Endothelial cell (in vitro differentiated cells): ENCODE data around the gene AMER1. TPM values are rescaled to one million over a fixed set of nuclear protein-coding genes. Genes with fewer than 3 reads are reported as not detected.

Experiments used
- DNase-seq: peaks from one replicate; pipeline ENCODE4 v3.0.0; 2021; ENCODE audit warnings: low spot score
- H3K27ac Mint-ChIP-seq: one replicate; pipeline ENCODE4 v1.8.0; 2021; ENCODE audit warnings: mixed read lengths, inconsistent platforms; ENCODE audit not compliant: unreplicated experiment
- H3K27me3 Mint-ChIP-seq: one replicate; pipeline ENCODE4 v1.8.0; 2021; ENCODE audit warnings: mild to moderate bottlenecking, moderate library complexity, mixed read lengths, inconsistent platforms; ENCODE audit not compliant: unreplicated experiment
- H3K36me3 Mint-ChIP-seq: one replicate; pipeline ENCODE4 v1.8.0; 2021; ENCODE audit warnings: mild to moderate bottlenecking, low read depth, mixed read lengths, inconsistent platforms; ENCODE audit not compliant: unreplicated experiment
- H3K4me1 Mint-ChIP-seq: one replicate; pipeline ENCODE4 v1.8.0; 2021; ENCODE audit warnings: mild to moderate bottlenecking, mixed read lengths, inconsistent platforms; ENCODE audit not compliant: unreplicated experiment
- H3K4me3 Mint-ChIP-seq: one replicate; pipeline ENCODE4 v1.8.0; 2021; ENCODE audit warnings: mild to moderate bottlenecking, mixed read lengths, inconsistent platforms; ENCODE audit not compliant: unreplicated experiment
- H3K9me3 Mint-ChIP-seq: one replicate; pipeline ENCODE4 v1.8.0; 2021; ENCODE audit warnings: mixed read lengths, inconsistent platforms; ENCODE audit not compliant: unreplicated experiment
- CTCF ChIP-seq: fragments of 200-600 bp; sonication (generic); IDR thresholded peaks from one replicate; pipeline ENCODE4 v1.5.0; 2021; ENCODE audit warnings: antibody characterized with exemption; ENCODE audit not compliant: unreplicated experiment
- total RNA-seq: library from RNA; stranded (reverse); fragmentation: NEBNext Ultra II Directional; extraction: Animal tissue kit (Norgen Biotek cat#: 25700); gene quantifications from one replicate; pipeline ENCODE4 v1.2.1, GENCODE V29; 2021; ENCODE audit not compliant: unreplicated experiment

AMER1 gene
- total RNA-seq, 1 donor from 2014 or later: 3.3 TPM

- Mint-ChIP-seq H3K27me3 (peaks cover 3% of the 10 kb centered on the region), H3K27ac (no peak overlapping the region), H3K4me1 (no peaks in the 10 kb centered on the region), H3K4me3 (no peak overlapping the region), H3K36me3 (no peaks in the 10 kb centered on the region), H3K9me3 (no peaks in the 10 kb centered on the region)
- TF ChIP-seq CTCF: no peak
- DNase-seq: no peak
Observed at GRCh38 chrX:64202808-64203325, 2.6 kb downstream of the AMER1 start.

GRCh38 chrX:64198036-64198435 lies 7.5 kb downstream of the AMER1 start:
- peaks cover 2% of the 10 kb centered on the region for H3K27me3 Mint-ChIP-seq
- H3K4me1 Mint-ChIP-seq: no peaks in the 10 kb centered on the region
- no peak overlapping the region for H3K27ac Mint-ChIP-seq
- H3K9me3 Mint-ChIP-seq: no peaks in the 10 kb centered on the region
- no peaks in the 10 kb centered on the region for H3K36me3 Mint-ChIP-seq
- no peak overlapping the region for H3K4me3 Mint-ChIP-seq
- no peak for TF ChIP-seq CTCF
- no peak for DNase-seq

- H3K9me3 Mint-ChIP-seq: no peaks in the 10 kb centered on the region
Observed at GRCh38 chrX:64196606-64197005, 8.9 kb downstream of the AMER1 start.

DNA sequence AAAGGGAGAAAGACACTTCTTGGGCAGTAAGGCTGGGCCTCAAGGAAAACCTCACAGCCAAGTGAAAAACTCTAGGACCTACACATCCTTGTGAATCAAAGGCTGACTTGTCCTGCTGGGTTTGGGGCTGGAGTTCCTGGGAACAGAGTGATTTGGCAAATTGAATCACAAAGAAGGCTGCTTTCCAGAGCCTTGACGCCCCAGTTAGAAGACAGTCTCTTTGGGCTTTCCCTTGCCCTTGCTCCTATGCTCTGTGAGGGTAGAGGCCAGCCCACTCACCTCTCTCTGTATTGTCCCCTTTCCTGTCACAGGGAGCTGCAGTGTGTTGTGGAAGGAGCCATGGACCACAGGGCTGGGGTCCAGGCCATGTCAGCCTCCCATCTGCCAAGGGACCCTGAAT lies 9.6 kb downstream of the AMER1 start:
- Mint-ChIP-seq H3K4me3 (no peak overlapping the region), H3K36me3 (peaks cover 8% of the 10 kb centered on the region), H3K4me1 (no peaks in the 10 kb centered on the region), H3K9me3 (no peaks in the 10 kb centered on the region), H3K27me3 (peaks cover 7% of the 10 kb centered on the region), H3K27ac (no peak overlapping the region)
- DNase-seq: no peak
- no peak for TF ChIP-seq CTCF

More at GRCh38 chrX:64196606-64197005, 8.9 kb downstream of the AMER1 start:
- DNase-seq: no peak
- Mint-ChIP-seq H3K27ac (no peak overlapping the region), H3K4me3 (no peak overlapping the region), H3K27me3 (peaks cover 5% of the 10 kb centered on the region), H3K36me3 (peaks cover 6% of the 10 kb centered on the region), H3K4me1 (no peaks in the 10 kb centered on the region)
- TF ChIP-seq CTCF: no peak

- Mint-ChIP-seq H3K36me3 (peaks cover 8% of the 10 kb centered on the region), H3K27me3 (peaks cover 7% of the 10 kb centered on the region), H3K9me3 (no peaks in the 10 kb centered on the region), H3K4me1 (no peaks in the 10 kb centered on the region), H3K4me3 (no peak overlapping the region), H3K27ac (no peak overlapping the region)
- DNase-seq: no peak
- TF ChIP-seq CTCF: no peak
Observed at GRCh38 chrX:64192673-64193072, 12.8 kb downstream of the AMER1 start.
